MM.1S (cell line): Measurements from ENCODE around the gene TBC1D5.

Source experiments
- CTCF ChIP-seq: fragments of 300-600 bp; sonication (generic); IDR thresholded peaks from 2 replicates; pipeline ENCODE4 v1.5.1; 2016; ENCODE audit warnings: antibody characterized with exemption, low read length, mixed read lengths
- EZH2 ChIP-seq: fragments of 300-600 bp; sonication (generic); optimal IDR thresholded peaks from 2 replicates; pipeline ENCODE3; 2017; ENCODE audit warnings: low read depth, mild to moderate bottlenecking, antibody characterized with exemption, low read length, mixed read lengths
- EZH2phosphoT487 ChIP-seq: fragments of 300-600 bp; sonication (generic); IDR thresholded peaks from 2 replicates; pipeline ENCODE4 v1.6.1; 2018; ENCODE audit warnings: antibody characterized with exemption, low read length

- TF ChIP-seq EZH2 = no peak
- no peak for TF ChIP-seq CTCF
- no peak for TF ChIP-seq EZH2phosphoT487
Observed at GRCh38 chr3:17466028-17466427, 276.4 kb downstream of the TBC1D5 start.
